NCI-H526 (cell line): ENCODE data around the gene COMMD1.
"Not testable (repeated sequence)": the region's sequence is repeated elsewhere in the genome, so short reads cannot be mapped to it uniquely, and the experiment has no call there.

ENCODE experiments used
- DNase-seq, 2 experiments: peaks; one replicate each; lab custom pipeline; 2025; lab: John Stamatoyannopoulos, UW

COMMD1 gene

GRCh38 chr2:61905372-61906185 lies at the start of gene COMMD1:
TSS of gene COMMD1 (plus strand) at chr2:61905674. CDS start at chr2:61905679, 5 bp downstream.
- DNase-seq = peak in 1 of 2 experiments; percentile 83

- DNase-seq = no peak
Measured at GRCh38 chr2:61857224-61857623, 48.2 kb upstream of the COMMD1 start.

- no peak for DNase-seq
Measured at GRCh38 chr2:61862085-61862484, 43.4 kb upstream of the COMMD1 start.

GRCh38 chr2:61866482-61867089 lies 38.9 kb upstream of the COMMD1 start:
- DNase-seq = not testable (repeated sequence)

GRCh38 chr2:61876400-61876799 lies 29.1 kb upstream of the COMMD1 start:
- DNase-seq = no peak

- no peak for DNase-seq
Measured at GRCh38 chr2:61877571-61878245, 27.8 kb upstream of the COMMD1 start.

GRCh38 chr2:61878761-61879160 lies 26.7 kb upstream of the COMMD1 start:
- no peak for DNase-seq

- not testable (repeated sequence) for DNase-seq
Measured at GRCh38 chr2:61879351-61879750, 26.1 kb upstream of the COMMD1 start.

- DNase-seq = no peak
Measured at GRCh38 chr2:61882850-61883249, 22.6 kb upstream of the COMMD1 start.

GRCh38 chr2:61885896-61886603 lies 19.4 kb upstream of the COMMD1 start:
- no peak for DNase-seq

GRCh38 chr2:61887717-61888266 lies 17.7 kb upstream of the COMMD1 start:
- peak in 1 of 2 experiments; percentile 23 for DNase-seq

- DNase-seq = peak; percentile 61 to 88
Measured at GRCh38 chr2:61888267-61889055, 17.0 kb upstream of the COMMD1 start, which contains the start of gene CCT4. TSS of gene CCT4 (minus strand) at chr2:61888656. CDS start at chr2:61888507, 149 bp downstream.

GRCh38 chr2:61898810-61899209 lies 6.7 kb upstream of the COMMD1 start:
- peak in 1 of 2 experiments; percentile 54 for DNase-seq

GRCh38 chr2:61900281-61900680 lies 5.2 kb upstream of the COMMD1 start:
- no peak for DNase-seq

- DNase-seq = peak in 1 of 2 experiments; percentile 15
Measured at GRCh38 chr2:61906186-61906470, 654 bp downstream of the COMMD1 start.

- no peak for DNase-seq
Measured at GRCh38 chr2:61909116-61909515, 3.6 kb downstream of the COMMD1 start.

- peak in 1 of 2 experiments; percentile 29 for DNase-seq
Measured at GRCh38 chr2:61910603-61911002, 5.1 kb downstream of the COMMD1 start.

- peak in 1 of 2 experiments; percentile 30 for DNase-seq
Measured at GRCh38 chr2:61911510-61911909, 6.0 kb downstream of the COMMD1 start.

GRCh38 chr2:61914794-61915193 lies 9.3 kb downstream of the COMMD1 start:
- not testable (repeated sequence) for DNase-seq

GRCh38 chr2:61920548-61920947 lies 15.1 kb downstream of the COMMD1 start:
- no peak for DNase-seq

- no peak for DNase-seq
Measured at GRCh38 chr2:61922714-61923113, 17.2 kb downstream of the COMMD1 start.
